Endometrium (tissue), 2 donors: Measurements from ENCODE around the gene MAGEB4.

Source experiments
- FAIRE-seq: peaks from 2 replicates; lab custom pipeline; 2012; peaks lifted over from hg19 to GRCh38; lab: Jason Lieb, UNC
- donor health status: control.
- donor health status: control.

Gene MAGEB4

GRCh38 chrX:30283456-30284200, 41.8 kb downstream of the MAGEB4 start:
- no peak for FAIRE-seq
